Erythroblast (primary cell): ENCODE measurements around the gene ACP2.
A peak's percentile ranks its signal among the peaks of the same experiment; 100 is the strongest.

Experiments
- DNase-seq, 2 experiments: peaks; one replicate each; lab custom pipeline; 2025; lab: John Stamatoyannopoulos, UW
- GATA1 ChIP-seq: IDR thresholded peaks from 2 replicates; pipeline ENCODE4 v1.6.1; 2011; ENCODE audit warnings: low read depth, mild to moderate bottlenecking, control low read depth, low read length, moderate library complexity
- POLR2A ChIP-seq: IDR thresholded peaks from 2 replicates; pipeline ENCODE4 v1.6.1; 2011; ENCODE audit warnings: mild to moderate bottlenecking, low read length

The ACP2 gene

GRCh38 chr11:47244448-47245350, 3.9 kb downstream of the ACP2 start:
- TF ChIP-seq POLR2A (no peak), GATA1 (no peak)

GRCh38 chr11:47243454-47243853, 5.2 kb downstream of the ACP2 start:
- TF ChIP-seq POLR2A (no peak), GATA1 (no peak)
- DNase-seq: no peak

More at GRCh38 chr11:47244448-47245350, 3.9 kb downstream of the ACP2 start:
- no peak for DNase-seq

GRCh38 chr11:47242596-47243192, 5.9 kb downstream of the ACP2 start:
- DNase-seq: no peak
- TF ChIP-seq POLR2A: peak; percentile 11
- TF ChIP-seq GATA1: no peak

- no peak for TF ChIP-seq POLR2A
- no peak for TF ChIP-seq GATA1
- no peak for DNase-seq
Observed at GRCh38 chr11:47241841-47242301, 6.7 kb downstream of the ACP2 start.

DNA sequence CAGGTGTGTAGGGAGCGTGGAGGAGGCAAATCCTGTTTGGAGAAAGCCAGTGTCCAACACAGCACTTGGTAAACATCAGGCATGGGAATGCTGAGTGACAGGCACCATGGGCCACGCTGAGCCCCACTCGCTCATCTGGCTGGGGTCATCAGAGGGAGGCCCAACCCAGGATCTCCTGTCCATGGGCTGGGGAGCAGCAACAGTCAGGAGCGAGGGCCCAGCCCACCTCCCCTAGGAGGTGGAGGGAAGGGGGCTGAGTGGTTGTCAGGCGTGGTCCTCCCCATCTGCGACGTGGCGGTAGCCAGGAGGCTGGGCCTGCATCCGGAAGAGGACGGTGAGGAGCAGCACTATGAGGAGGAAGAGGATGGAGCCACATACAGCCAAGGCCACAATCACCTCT, 8.8 kb downstream of the ACP2 start:
- DNase-seq: no peak
- no peak for TF ChIP-seq POLR2A

DNA sequence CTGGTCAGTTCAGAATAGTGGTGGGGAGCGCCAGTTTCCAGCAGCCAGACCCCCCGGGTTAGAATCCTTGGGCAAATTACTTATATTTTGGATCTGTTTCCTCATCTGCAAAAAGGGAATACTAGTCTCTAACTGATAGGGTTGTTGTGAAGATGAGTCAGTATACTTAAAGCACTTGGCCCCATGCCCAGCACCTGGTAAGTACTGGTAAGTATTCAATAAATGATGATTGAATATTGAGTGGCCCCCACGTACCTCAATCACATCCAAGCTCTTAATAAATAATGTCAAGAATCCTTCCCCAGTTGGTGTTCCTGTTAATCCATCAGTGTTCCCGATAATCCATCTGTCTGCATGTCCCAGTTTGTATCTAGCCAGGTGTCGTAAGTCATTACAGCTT, 12.1 kb downstream of the ACP2 start:
- TF ChIP-seq POLR2A (no peak), GATA1 (no peak)
- DNase-seq: peak; percentile 47 to 63

DNA sequence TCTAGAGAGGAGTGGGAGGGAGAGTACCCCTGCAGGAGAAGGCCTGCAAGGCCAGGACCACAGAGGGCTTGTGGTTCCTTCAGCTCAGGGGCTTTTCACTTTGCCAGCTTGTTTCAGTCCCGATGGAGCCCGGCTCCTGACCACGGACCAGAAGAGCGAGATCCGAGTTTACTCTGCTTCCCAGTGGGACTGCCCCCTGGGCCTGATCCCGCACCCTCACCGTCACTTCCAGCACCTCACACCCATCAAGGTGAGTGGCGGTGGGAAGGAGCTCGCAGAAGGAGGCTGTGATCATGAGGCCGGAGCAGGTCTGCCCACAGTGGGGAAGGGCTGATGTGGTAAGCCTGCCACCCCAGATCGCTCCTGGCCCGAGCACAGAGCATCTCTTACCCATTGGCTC, 13.5 kb downstream of the ACP2 start:
- TF ChIP-seq GATA1 (no peak), POLR2A (no peak)
- DNase-seq: no peak

DNA sequence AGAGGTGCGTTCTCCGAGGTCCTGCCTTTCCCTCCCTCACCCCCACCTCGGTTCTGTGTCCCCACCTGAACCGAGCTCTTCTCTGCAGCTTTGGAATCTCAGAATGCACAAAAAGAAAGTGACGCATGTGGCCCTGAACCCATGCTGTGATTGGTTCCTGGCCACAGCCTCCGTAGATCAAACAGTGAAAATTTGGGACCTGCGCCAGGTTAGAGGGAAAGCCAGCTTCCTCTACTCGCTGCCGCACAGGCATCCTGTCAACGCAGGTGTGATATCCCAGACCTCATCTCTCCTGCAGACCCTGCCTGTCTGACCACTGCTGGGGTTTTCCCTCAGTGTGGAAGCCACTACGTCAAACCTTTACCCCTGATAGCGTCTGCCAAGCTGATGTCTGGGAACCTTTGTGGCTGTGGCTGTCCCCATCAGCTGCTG, 13.9 kb downstream of the ACP2 start:
- TF ChIP-seq GATA1 (no peak), POLR2A (no peak)
- no peak for DNase-seq

DNA sequence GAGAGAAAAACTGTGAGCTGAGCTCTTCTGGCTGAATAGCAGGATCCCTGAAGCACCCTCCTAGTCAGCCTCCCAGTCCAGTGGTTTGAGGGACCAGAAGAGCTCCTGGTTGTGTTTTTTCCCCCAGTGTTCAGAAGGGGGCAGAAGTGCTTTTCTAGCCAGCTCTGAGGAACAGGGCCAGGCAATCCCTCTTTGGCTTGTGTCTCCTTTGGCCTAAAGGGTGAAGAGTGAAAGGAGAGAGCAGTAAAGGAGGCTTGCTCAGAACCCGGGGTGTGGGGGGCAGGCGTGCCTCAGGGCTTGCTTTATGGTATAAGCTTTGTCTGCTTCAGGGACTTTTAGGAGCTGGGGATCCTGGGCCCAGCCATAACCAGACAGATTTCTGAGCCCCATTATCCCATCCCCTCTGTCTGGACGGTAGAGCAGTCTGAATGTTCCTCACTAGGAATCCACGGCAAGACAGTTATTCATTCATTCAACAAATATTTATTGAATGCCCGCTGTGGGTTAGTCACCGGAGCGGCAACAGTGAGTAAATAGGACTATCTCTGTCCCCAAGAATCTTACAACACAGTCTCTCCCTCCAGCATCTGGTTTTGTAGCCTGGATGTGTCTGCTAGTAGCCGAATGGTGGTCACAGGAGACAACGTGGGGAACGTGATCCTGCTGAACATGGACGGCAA, 14.5 kb downstream of the ACP2 start:
- TF ChIP-seq POLR2A (peak; percentile 9), GATA1 (no peak)
- DNase-seq: peak; percentile 26 to 29

DNA sequence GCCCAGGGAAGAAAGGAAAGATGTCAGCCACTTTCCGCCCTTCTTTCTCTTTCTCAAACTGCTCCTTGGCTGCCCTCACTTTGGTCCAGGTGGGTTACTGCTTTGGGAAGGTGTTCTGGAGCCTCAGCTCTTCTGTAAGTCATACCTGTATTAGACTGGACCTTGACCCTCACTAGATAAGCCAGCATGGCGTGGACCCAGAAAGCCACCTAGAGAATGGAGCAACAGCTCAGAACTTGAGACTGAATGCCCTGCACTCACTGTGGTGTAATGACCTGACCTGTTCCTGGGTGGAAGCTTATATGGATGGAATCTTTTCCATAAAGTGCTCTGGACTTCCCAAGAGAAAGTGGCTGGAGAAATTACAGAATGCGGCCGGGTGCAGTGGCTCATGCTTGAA, 15.6 kb downstream of the ACP2 start:
- TF ChIP-seq GATA1 (no peak), POLR2A (no peak)
- no peak for DNase-seq

DNA sequence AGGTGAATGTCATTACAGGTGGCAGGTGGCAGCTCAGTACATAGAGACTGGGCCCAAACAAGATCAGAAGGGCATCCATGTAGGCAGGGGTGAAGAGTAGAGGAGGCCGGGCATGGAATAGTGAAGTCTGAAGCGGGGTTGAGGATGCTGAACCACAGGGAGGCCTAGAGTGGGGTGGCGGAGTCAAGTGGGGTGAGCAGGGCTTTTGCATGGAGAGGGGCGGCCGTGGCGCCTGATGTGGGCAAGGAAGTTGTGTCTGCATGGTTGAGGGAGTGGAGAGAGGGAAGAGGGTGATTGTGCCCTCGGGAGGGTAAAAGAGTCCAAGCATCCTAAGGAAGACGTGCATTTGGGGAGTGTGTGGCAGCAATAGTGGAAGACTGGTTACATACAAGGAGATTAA, 19.5 kb downstream of the ACP2 start:
- DNase-seq: no peak
- TF ChIP-seq GATA1 (no peak), POLR2A (no peak)

- TF ChIP-seq GATA1: no peak
- no peak for TF ChIP-seq POLR2A
- DNase-seq: no peak
Observed at GRCh38 chr11:47225552-47226400, 22.8 kb downstream of the ACP2 start.

DNA sequence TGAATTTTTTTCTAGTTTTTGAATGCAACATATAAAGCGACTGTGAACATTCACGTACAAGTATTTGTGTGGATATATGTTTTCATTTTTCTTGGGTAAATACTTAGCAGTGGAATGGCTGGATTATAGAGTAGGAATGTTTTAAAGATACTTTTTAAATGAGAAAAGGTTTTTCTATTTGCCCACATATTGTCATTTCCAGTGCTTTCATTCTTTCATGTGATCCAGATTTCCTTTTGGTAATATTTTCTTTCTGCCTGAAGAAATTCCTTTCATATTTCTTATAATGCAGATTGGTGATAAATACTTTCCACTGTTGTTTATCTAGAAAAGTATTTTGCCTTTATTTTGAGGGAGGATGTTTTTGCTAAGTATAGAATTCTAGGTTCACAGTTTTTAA, 25.9 kb downstream of the ACP2 start:
- no peak for DNase-seq
- TF ChIP-seq GATA1: no peak
- TF ChIP-seq POLR2A: no peak
